Fibroblast of mammary gland (primary cell): ENCODE results near the gene MSI2.
A peak's percentile ranks its signal among the peaks of the same experiment; 100 is the strongest.

Experiments
- DNase-seq: peaks from one replicate; pipeline ENCODE4 v3.0.0-alpha.2; 2010; ENCODE audit warnings: low read depth
- H3K4me3 ChIP-seq: 2 replicates; pipeline ENCODE4 v1.5.1; 2011; ENCODE audit warnings: low read depth, mild to moderate bottlenecking, low read length, moderate library complexity; ENCODE audit not compliant: control insufficient read depth
- TF ChIP-seq, protein P1 (sequence below): conservative IDR thresholded peaks from 2 replicates; pipeline ENCODE4 v1.5.1; 2011; ENCODE audit warnings: low read depth, low read length, inconsistent platforms; ENCODE audit not compliant: control insufficient read depth, insufficient read depth

The MSI2 gene

DNA sequence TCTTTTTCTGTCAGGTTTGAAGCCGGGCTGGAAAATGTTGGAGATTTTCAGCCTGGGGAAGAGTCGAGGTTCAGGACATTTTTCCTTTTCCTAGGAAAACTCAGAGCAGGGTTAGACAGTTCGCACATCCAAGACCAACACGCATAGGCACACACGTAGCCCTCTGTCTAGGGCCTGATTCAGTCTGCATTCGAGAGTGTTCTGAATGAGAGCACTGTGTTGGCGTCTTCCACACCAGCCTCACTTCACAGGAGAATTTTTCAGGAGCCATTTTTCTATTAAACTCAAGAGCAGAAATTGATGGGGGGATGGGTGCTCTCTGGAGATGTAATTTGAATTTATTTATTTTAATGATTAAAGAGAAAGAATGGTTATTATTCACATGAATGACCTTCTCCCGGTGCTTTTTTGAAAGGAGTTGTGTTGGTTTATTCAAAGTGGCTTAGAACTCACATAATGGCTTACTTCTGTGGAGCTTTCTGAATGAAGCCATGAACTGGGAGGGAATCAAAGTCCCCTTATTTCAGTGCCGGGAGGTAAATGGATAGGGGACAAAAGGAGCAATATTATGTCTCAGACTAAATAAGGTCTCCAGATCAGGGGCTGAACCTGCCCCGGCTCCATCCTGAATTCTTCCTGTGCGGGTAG lies 294.5 kb downstream of the MSI2 start:
- no peak overlapping the region for H3K4me3 ChIP-seq
- TF ChIP-seq, protein P1, sequence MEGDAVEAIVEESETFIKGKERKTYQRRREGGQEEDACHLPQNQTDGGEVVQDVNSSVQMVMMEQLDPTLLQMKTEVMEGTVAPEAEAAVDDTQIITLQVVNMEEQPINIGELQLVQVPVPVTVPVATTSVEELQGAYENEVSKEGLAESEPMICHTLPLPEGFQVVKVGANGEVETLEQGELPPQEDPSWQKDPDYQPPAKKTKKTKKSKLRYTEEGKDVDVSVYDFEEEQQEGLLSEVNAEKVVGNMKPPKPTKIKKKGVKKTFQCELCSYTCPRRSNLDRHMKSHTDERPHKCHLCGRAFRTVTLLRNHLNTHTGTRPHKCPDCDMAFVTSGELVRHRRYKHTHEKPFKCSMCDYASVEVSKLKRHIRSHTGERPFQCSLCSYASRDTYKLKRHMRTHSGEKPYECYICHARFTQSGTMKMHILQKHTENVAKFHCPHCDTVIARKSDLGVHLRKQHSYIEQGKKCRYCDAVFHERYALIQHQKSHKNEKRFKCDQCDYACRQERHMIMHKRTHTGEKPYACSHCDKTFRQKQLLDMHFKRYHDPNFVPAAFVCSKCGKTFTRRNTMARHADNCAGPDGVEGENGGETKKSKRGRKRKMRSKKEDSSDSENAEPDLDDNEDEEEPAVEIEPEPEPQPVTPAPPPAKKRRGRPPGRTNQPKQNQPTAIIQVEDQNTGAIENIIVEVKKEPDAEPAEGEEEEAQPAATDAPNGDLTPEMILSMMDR: no peak
- no peak for DNase-seq

- TF ChIP-seq, protein P1: no peak
- no peak for DNase-seq
- H3K4me3 ChIP-seq: no peak overlapping the region
These were observed 295.2 kb downstream of the MSI2 start for GRCh38 chr17:57551321-57552079.

DNA sequence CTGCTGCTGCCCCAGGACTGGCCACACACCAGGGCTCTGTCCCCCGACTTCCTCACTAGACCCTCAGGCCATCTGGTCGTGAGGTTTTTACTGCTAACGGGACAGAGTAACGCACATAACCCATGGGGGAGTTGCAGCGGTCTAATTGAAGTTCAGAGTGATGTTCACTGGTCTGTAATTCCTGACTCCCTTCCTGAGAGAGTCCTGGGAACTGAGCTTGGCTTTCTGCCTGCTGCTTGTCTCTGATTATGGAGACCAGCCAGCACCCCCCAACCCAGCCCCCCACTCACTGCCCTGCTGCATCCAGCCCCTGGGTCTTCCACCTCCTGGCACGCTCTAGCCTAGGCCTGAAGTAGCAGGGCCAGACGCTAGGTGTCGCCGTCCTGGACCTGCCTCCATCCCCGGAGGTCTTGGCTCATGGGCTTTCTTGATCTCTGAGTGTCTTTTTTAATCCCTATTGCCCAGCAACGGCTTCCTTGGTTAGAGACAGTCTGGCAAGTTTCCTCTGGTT lies 295.8 kb downstream of the MSI2 start:
- DNase-seq: peak; percentile 22
- H3K4me3 ChIP-seq: no peak overlapping the region

GRCh38 chr17:57553526-57553925 lies 297.2 kb downstream of the MSI2 start:
- peak; percentile 36 for DNase-seq
- H3K4me3 ChIP-seq: no peak overlapping the region
- TF ChIP-seq, protein P1: no peak

More for the DNA sequence above, 295.8 kb downstream of the MSI2 start:
- TF ChIP-seq, protein P1: peak; percentile 50

GRCh38 chr17:57553991-57554825 lies 297.9 kb downstream of the MSI2 start:
- no peak overlapping the region for H3K4me3 ChIP-seq
- TF ChIP-seq, protein P1: no peak
- peak; percentile 18 for DNase-seq

- H3K4me3 ChIP-seq: no peak overlapping the region
- TF ChIP-seq, protein P1: no peak
- DNase-seq: no peak
These were observed 298.7 kb downstream of the MSI2 start for GRCh38 chr17:57554826-57555635.
